ENCODE data around the gene TPSAB1. TPM values are rescaled to one million over a fixed set of nuclear protein-coding genes. Genes with fewer than 3 reads are reported as not detected.
"Not testable (repeated sequence)": the region's sequence is repeated elsewhere in the genome, so short reads cannot be mapped to it uniquely, and the experiment has no call there.

Gene TPSAB1
- total RNA-seq, 2 donors from 2014 or later = 30.4 to 62.1 TPM

DNA sequence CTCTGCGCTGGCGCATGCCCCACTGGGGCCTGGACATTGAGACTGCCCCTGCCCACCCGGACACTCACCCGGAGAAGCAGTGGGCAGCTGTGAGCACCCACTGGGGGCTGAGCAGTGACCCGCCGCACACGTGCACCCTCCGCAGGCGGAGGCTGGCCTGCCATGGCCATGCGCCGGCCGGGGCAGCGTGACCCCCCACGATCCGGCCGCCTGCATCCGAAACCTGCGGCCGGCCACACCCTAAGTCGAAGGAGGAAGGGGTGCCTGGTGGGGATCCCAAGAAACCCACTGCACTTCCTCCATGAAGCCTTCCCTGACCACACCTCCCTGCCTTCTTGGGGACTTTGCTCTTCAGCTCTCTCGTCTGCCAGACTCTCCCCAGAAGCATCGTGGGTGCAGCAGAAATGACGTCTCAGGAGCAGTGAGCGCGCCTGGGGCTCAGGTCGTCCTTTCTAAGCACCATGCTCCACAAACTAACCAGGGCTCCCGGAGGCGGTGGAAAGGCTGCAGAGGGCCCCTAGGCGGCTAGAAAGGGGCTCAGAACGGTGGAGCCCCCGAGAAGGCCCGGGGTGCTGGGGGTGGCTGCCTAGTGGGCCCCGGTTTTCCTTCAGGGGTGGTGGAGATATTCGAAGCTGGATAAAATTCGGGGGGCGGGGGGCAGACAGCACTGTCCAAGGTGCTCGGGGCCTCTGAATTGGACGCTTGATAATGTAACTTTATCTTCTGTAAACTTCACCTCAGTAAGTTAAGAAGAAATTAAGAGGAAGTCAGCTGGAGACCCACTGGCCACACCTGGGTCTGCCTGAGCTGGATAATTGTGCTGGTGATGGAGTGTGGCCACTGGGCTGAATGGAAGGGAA lies 16.9 kb upstream of the TPSAB1 start:
- H3K9me3 ChIP-seq = no peaks in the 10 kb centered on the region
- H3K27me3 ChIP-seq = no peaks in the 10 kb centered on the region
- H3K4me3 ChIP-seq = no peak overlapping the region
- intact Hi-C loops (cut with DNase I) = no loop called here
- no peaks in the 10 kb centered on the region for H3K4me1 ChIP-seq
- no peak for DNase-seq
- H3K9ac ChIP-seq (ENCODE audit: low read depth in 2 of 2, low read length in 2 of 2) = no peak overlapping the region
- H3K27ac ChIP-seq = no peak overlapping the region
- TF ChIP-seq, protein P1, sequence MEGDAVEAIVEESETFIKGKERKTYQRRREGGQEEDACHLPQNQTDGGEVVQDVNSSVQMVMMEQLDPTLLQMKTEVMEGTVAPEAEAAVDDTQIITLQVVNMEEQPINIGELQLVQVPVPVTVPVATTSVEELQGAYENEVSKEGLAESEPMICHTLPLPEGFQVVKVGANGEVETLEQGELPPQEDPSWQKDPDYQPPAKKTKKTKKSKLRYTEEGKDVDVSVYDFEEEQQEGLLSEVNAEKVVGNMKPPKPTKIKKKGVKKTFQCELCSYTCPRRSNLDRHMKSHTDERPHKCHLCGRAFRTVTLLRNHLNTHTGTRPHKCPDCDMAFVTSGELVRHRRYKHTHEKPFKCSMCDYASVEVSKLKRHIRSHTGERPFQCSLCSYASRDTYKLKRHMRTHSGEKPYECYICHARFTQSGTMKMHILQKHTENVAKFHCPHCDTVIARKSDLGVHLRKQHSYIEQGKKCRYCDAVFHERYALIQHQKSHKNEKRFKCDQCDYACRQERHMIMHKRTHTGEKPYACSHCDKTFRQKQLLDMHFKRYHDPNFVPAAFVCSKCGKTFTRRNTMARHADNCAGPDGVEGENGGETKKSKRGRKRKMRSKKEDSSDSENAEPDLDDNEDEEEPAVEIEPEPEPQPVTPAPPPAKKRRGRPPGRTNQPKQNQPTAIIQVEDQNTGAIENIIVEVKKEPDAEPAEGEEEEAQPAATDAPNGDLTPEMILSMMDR (IDR thresholded peaks at IDR 0.05) = no peak
- no peaks in the 10 kb centered on the region for H3K36me3 ChIP-seq

DNA sequence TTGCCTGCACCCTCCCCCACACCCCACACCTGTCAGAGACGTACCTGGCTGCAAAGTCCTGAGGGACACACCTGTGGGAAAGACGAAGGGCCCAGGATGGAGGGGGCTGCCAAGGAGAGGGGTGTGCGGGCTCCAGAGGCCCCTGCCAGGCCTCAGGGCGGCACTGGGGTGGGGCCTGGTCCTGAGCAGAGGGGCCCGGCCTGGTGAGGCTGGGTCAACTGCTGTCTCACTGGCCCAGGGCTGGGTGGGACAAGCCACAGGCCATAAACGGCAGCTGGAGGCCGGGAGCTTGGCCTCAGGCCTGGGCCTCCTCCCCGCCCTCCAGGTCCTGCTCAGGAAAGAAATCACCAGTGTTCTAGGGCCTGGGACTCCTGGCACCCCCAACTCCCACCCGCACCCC lies 15.9 kb upstream of the TPSAB1 start:
- no peak overlapping the region for H3K9ac ChIP-seq (ENCODE audit: low read depth in 2 of 2, low read length in 2 of 2)
- intact Hi-C loops (cut with DNase I) = no loop called here
- H3K36me3 ChIP-seq = no peaks in the 10 kb centered on the region
- TF ChIP-seq, protein P1 (IDR thresholded peaks at IDR 0.05) = no peak
- no peaks in the 10 kb centered on the region for H3K27me3 ChIP-seq
- peak; percentile 31 for DNase-seq
- H3K4me3 ChIP-seq = no peak overlapping the region
- H3K4me1 ChIP-seq = no peaks in the 10 kb centered on the region
- no peak overlapping the region for H3K27ac ChIP-seq
- no peaks in the 10 kb centered on the region for H3K9me3 ChIP-seq

DNA sequence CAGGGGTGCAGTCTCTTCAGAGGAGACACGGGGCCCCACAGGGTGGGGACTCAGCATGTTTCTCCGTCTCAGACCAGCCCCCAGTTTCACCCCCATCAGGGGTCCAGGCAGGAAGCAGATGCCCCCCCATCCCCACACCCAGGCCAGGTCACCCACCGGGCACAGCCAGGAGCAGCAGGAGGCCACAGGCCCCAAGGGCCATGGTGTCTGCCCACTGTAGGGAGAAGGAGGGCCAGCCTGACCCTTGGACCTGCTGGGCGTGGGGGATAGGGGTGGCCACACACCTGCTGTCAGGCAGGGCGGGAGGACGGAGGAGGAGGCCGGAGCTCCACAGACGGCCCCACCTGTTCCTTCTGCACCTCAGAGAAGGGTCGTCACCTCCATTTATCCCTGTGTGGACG lies 15.5 kb upstream of the TPSAB1 start, which contains the start of gene TPSG1:
TSS of gene TPSG1 (minus strand) at position 218 of the 401 bp plus-strand sequence. CDS start at position 202, 16 bp downstream.
- no peaks in the 10 kb centered on the region for H3K9me3 ChIP-seq
- TF ChIP-seq, protein P1 (IDR thresholded peaks at IDR 0.05) = no peak
- H3K27me3 ChIP-seq = no peaks in the 10 kb centered on the region
- no peak within 1 kb of the TSS for H3K4me3 ChIP-seq
- no peak within 1 kb of the TSS for H3K9ac ChIP-seq (ENCODE audit: low read depth in 2 of 2, low read length in 2 of 2)
- no peaks in the 10 kb centered on the region for H3K4me1 ChIP-seq
- no peak within 1 kb of the TSS for H3K27ac ChIP-seq
- H3K36me3 ChIP-seq = no peaks in the 10 kb centered on the region
- DNase-seq = peak; percentile 27
- intact Hi-C loops (cut with DNase I) = no loop called here

DNA sequence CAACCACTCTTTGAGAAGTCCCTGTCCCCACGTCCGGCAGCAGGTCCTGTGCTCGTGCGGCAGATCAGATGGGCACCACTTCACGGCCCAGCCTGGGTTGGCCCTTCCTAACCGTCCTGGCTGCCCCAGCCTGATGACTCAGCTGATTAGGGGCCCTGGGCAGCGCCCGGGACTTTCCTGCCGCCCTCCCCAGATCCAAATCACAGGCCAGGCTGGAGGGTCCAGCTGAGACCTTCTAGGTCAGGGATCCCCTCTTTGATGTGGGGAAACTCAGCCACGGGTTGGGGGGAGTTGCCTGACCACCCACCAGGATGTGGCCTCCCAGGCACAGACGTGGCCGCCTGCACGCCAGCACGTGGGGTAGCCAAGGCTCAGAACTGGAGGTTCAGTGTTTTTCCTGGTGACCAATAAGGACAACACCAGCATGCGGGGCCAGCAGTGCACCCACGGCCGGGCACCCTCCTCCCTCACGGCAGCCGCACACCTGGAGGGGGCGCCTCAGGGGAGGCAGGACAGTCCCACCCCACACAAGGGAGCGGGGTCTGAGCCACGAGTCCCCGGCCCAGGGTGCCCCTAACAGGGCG lies 14.7 kb upstream of the TPSAB1 start:
- H3K4me1 ChIP-seq; H3K4me3 ChIP-seq; H3K9me3 ChIP-seq; intact Hi-C loops (cut with DNase I); H3K27me3 ChIP-seq; DNase-seq; H3K27ac ChIP-seq; H3K36me3 ChIP-seq; H3K9ac ChIP-seq (ENCODE audit: low read depth in 2 of 2, low read length in 2 of 2): not testable (repeated sequence)

DNA sequence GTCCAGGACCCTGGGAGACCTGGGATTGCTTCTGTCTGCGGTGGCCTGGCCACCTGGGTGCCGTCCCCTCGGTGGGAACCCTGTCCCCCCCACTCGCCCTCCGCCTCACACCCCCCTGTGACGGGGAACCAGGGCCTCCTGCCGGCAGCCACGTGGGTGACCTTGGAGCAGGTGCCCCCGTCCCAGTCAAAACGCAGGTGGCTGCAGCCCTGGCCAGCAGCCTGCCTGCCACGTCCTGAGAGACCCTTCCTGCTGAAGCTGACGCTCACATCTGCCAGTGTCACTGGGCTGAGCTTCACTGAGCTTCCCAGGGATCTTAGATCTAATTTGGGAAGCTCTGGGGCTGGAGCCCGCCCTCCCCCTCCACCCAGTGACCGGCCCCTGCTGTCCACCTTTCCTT lies 13.8 kb upstream of the TPSAB1 start:
- H3K27me3 ChIP-seq; H3K9me3 ChIP-seq; H3K9ac ChIP-seq (ENCODE audit: low read depth in 2 of 2, low read length in 2 of 2); H3K4me1 ChIP-seq; DNase-seq; intact Hi-C loops (cut with DNase I); H3K4me3 ChIP-seq; H3K27ac ChIP-seq; H3K36me3 ChIP-seq: not testable (repeated sequence)

DNA sequence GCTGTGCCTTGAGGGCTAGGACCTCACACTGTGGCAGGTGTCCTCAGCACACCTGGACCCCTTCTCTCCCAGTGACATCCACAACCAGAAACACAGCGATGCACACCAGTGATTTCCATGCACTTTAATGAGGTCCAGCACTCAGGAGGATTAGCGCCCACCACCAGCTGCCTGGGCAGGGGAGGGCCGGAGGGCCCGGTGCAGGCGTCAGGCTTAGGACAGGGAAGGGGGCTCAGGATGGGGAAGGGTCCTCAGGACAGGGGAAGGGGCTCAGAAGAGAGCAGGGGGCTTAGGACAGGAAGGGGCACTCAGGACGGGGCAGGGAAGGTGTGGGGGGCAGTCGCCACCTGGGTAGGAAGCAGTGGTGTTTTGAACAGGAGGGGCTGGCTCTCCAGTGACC lies 12.3 kb upstream of the TPSAB1 start:
- intact Hi-C loops (cut with DNase I) = not testable (repeated sequence)

DNA sequence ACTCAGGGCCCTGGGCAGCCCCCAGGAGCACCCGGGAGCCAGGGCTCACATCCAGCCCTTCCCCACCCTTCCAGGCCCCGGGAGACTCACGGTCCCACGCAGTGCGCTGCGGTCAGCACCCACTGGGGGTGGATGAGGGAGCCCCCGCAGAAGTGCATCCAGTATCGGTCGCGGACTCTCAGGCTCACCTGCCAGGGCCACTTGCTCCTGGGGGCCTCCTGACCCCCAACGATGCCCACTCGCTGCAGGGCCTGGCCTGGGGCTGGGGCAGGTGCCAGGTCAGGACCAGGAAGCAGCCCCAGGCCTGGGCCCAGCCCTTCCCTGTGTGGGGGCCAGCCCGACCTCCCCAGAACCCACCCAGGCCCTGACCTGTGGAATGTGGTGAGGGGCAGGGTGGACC lies 11.0 kb upstream of the TPSAB1 start:
- H3K27ac ChIP-seq; DNase-seq; intact Hi-C loops (cut with DNase I); H3K4me1 ChIP-seq; H3K4me3 ChIP-seq; H3K36me3 ChIP-seq; H3K9ac ChIP-seq (ENCODE audit: low read depth in 2 of 2, low read length in 2 of 2); H3K27me3 ChIP-seq; H3K9me3 ChIP-seq: not testable (repeated sequence)

More for the DNA sequence above, 12.3 kb upstream of the TPSAB1 start:
- not testable (repeated sequence) for H3K9me3 ChIP-seq; H3K4me1 ChIP-seq; H3K36me3 ChIP-seq; H3K4me3 ChIP-seq; H3K27me3 ChIP-seq; H3K9ac ChIP-seq (ENCODE audit: low read depth in 2 of 2, low read length in 2 of 2); H3K27ac ChIP-seq; DNase-seq

DNA sequence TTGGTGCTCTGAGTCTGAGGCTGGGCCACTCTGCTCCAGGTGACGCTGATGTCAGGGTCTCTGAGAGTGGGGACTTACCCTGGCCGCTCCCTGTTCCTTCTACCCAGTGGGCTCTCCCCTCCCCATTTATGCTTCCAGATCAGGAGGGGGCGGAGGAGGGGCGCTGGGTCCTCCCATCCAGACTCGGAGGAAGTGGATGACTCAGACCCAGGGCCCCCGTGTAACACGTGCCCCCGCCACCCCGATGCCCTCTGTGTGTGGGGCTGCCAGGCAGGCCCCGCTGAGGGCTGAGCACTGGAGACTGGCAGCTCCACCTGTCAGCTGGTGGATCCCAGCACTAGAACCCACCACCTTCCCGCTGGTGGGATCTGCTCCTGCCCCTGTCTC lies 10.4 kb upstream of the TPSAB1 start, which contains the start of gene TPSB2:
TSS of gene TPSB2 (minus strand) at position 101 of the 387 bp plus-strand sequence. CDS start 233 bp downstream, outside the sequence.
- H3K4me3 ChIP-seq; H3K9me3 ChIP-seq; H3K4me1 ChIP-seq; H3K9ac ChIP-seq (ENCODE audit: low read depth in 2 of 2, low read length in 2 of 2); H3K27me3 ChIP-seq; DNase-seq; H3K27ac ChIP-seq; H3K36me3 ChIP-seq; intact Hi-C loops (cut with DNase I): not testable (repeated sequence)

DNA sequence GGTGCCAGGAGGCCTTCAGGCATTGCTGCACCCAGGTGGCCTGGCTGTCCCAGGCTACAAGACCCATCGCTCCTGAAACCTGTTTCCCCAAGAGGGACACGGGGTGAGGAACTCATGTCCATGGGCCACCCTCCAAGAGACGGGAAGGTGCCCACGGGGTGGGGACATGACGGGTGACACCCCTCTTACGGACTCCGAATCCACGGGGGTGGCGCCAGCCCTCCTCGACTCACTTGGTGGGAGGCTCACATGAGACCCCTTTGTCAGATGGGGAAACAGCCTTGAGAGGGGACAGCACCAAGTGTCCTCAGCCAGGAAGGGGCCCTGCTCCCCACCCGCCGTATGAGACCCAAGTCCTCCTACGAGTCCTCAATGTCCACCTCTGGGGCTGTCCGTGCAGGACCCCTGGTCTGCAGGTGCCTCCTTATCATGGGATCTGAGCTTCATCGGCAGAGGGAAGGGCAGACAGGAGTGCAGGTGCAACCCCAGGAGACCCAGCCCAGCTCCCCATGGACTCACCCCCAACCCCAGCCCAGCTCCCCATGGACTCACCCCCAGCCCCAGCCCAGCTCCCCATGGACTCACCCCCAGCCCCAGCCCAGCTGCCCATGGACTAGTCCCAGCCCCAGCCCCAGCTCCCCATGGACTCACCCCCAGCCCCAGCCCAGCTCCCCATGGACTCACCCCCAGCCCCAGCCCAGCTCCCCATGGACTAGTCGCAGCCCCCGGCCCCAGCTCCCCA lies 9.9 kb upstream of the TPSAB1 start:
- H3K27ac ChIP-seq; H3K27me3 ChIP-seq; H3K9me3 ChIP-seq; H3K9ac ChIP-seq (ENCODE audit: low read depth in 2 of 2, low read length in 2 of 2); intact Hi-C loops (cut with DNase I); H3K4me3 ChIP-seq; H3K36me3 ChIP-seq; DNase-seq; H3K4me1 ChIP-seq: not testable (repeated sequence)

DNA sequence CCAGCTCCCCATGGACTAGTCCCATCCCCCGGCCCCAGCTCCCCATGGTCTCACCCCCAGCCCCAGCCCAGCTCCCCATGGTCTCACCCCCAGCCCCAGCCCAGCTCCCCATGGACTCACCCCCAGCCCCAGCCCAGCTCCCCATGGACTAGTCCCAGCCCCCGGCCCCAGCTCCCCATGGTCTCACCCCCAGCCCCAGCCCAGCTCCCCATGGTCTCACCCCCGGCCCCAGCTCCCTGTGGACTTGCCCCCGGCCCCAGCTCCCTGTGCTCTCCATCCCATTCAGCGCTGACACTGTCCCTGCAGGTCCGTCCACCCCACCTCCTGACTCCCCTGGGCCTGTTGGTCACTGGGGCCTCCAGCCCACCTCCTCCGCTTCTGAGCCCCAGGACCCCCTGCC lies 9.2 kb upstream of the TPSAB1 start:
- H3K9ac ChIP-seq (ENCODE audit: low read depth in 2 of 2, low read length in 2 of 2); H3K36me3 ChIP-seq; H3K4me3 ChIP-seq; H3K9me3 ChIP-seq; DNase-seq; H3K27me3 ChIP-seq; H3K27ac ChIP-seq; intact Hi-C loops (cut with DNase I); H3K4me1 ChIP-seq: not testable (repeated sequence)

Measured in colonic mucosa (tissue), 4 donors.